ENCODE data around the gene IDE.

The IDE gene

GRCh38 chr10:92486637-92487036, 87.3 kb downstream of the IDE start:
- no peak for DNase-seq (ENCODE audit: low read depth, low spot score)
- H3K27me3 ChIP-seq (ENCODE audit: insufficient read depth, insufficient read length), result no peaks in the 10 kb centered on the region
- peaks cover 63% of the 10 kb centered on the region for H3K36me3 ChIP-seq (ENCODE audit: insufficient read depth, insufficient read length, low read length)
- no peak overlapping the region for H3K4me3 ChIP-seq (ENCODE audit: insufficient read length, low read depth)
- no peaks in the 10 kb centered on the region for H3K9me3 ChIP-seq (ENCODE audit: insufficient read depth, low read length)
- H3K4me1 ChIP-seq (ENCODE audit: insufficient read depth, insufficient read length), result no peaks in the 10 kb centered on the region
- TF ChIP-seq ZNF274 (IDR thresholded peaks at IDR 0.05; ENCODE audit: low read depth, low read length) (no peak), YY1 (IDR thresholded peaks at IDR 0.05; ENCODE audit: insufficient read depth, insufficient read length) (no peak), SUZ12 (IDR thresholded peaks at IDR 0.05; ENCODE audit: extremely low read depth, insufficient read depth, insufficient read length) (no peak)
- H3K9ac ChIP-seq (ENCODE audit: insufficient read length, low read depth), result no peak overlapping the region

DNA sequence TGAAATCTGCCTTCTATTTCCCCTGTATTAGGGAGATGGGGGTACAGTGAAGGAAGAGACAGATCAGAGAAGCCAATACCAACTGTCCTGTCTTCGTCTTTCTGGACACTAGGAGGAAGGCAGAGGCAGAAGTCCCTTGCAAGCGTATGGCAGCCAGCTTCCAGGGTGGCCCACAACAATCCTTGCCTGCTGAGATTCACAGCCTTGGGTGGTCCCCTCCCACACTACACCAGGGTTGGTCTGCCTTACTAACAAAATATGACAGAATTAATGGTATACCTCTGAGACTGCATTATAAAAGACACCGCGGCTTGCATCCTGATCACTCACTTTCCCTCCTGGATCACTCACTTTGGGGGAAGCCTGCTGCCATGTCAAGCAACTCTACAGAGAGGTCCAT, 90.4 kb downstream of the IDE start:
- no peak overlapping the region for H3K9ac ChIP-seq (ENCODE audit: insufficient read length, low read depth)
- H3K4me3 ChIP-seq (ENCODE audit: insufficient read length, low read depth), result no peak overlapping the region
- peaks cover 58% of the 10 kb centered on the region for H3K36me3 ChIP-seq (ENCODE audit: insufficient read depth, insufficient read length, low read length)
- no peaks in the 10 kb centered on the region for H3K27me3 ChIP-seq (ENCODE audit: insufficient read depth, insufficient read length)
- TF ChIP-seq ZNF274 (IDR thresholded peaks at IDR 0.05; ENCODE audit: low read depth, low read length) (no peak), YY1 (IDR thresholded peaks at IDR 0.05; ENCODE audit: insufficient read depth, insufficient read length) (no peak), SUZ12 (IDR thresholded peaks at IDR 0.05; ENCODE audit: extremely low read depth, insufficient read depth, insufficient read length) (no peak)
- DNase-seq (ENCODE audit: low read depth, low spot score), result no peak
- no peaks in the 10 kb centered on the region for H3K9me3 ChIP-seq (ENCODE audit: insufficient read depth, low read length)
- no peaks in the 10 kb centered on the region for H3K4me1 ChIP-seq (ENCODE audit: insufficient read depth, insufficient read length)

DNA sequence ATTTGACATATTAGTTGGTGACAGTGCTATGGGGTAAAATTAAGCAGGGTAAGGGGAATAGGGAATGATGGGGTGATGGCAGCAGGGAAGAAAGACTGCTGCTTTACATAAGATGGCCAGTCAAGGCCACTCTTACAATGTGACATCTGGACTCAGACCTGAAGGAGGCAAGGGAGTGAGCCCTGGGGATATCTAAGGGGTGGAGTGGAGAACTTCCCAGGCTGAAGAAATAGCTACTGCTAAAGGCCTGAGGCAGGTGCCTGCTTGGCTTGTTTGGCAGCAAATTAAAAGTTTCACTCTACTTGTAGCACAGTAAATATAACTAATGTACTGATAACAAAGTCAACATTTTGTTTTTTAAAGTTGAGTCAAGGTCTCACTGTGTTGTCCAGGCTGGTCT, 93.5 kb downstream of the IDE start:
- DNase-seq (ENCODE audit: low read depth, low spot score), result no peak
- Histone ChIP-seq H3K9me3 (ENCODE audit: insufficient read depth, low read length) (no peaks in the 10 kb centered on the region), H3K9ac (ENCODE audit: insufficient read length, low read depth) (no peak overlapping the region), H3K4me1 (ENCODE audit: insufficient read depth, insufficient read length) (no peaks in the 10 kb centered on the region), H3K36me3 (ENCODE audit: insufficient read depth, insufficient read length, low read length) (peaks cover 54% of the 10 kb centered on the region), H3K4me3 (ENCODE audit: insufficient read length, low read depth) (no peak overlapping the region), H3K27me3 (ENCODE audit: insufficient read depth, insufficient read length) (no peaks in the 10 kb centered on the region)
- no peak for TF ChIP-seq YY1 (IDR thresholded peaks at IDR 0.05; ENCODE audit: insufficient read depth, insufficient read length)
- TF ChIP-seq ZNF274 (IDR thresholded peaks at IDR 0.05; ENCODE audit: low read depth, low read length), result no peak
- no peak for TF ChIP-seq SUZ12 (IDR thresholded peaks at IDR 0.05; ENCODE audit: extremely low read depth, insufficient read depth, insufficient read length)

- TF ChIP-seq SUZ12 (IDR thresholded peaks at IDR 0.05; ENCODE audit: extremely low read depth, insufficient read depth, insufficient read length), result no peak
- TF ChIP-seq ZNF274 (IDR thresholded peaks at IDR 0.05; ENCODE audit: low read depth, low read length), result no peak
- no peak for TF ChIP-seq YY1 (IDR thresholded peaks at IDR 0.05; ENCODE audit: insufficient read depth, insufficient read length)
- no peak overlapping the region for H3K4me3 ChIP-seq (ENCODE audit: insufficient read length, low read depth)
- H3K4me1 ChIP-seq (ENCODE audit: insufficient read depth, insufficient read length), result no peaks in the 10 kb centered on the region
- H3K9ac ChIP-seq (ENCODE audit: insufficient read length, low read depth), result no peak overlapping the region
- H3K9me3 ChIP-seq (ENCODE audit: insufficient read depth, low read length), result no peaks in the 10 kb centered on the region
- H3K27me3 ChIP-seq (ENCODE audit: insufficient read depth, insufficient read length), result no peaks in the 10 kb centered on the region
- peaks cover 50% of the 10 kb centered on the region for H3K36me3 ChIP-seq (ENCODE audit: insufficient read depth, insufficient read length, low read length)
- DNase-seq (ENCODE audit: low read depth, low spot score), result no peak
Observed at GRCh38 chr10:92479547-92479946, 94.3 kb downstream of the IDE start.

DNA sequence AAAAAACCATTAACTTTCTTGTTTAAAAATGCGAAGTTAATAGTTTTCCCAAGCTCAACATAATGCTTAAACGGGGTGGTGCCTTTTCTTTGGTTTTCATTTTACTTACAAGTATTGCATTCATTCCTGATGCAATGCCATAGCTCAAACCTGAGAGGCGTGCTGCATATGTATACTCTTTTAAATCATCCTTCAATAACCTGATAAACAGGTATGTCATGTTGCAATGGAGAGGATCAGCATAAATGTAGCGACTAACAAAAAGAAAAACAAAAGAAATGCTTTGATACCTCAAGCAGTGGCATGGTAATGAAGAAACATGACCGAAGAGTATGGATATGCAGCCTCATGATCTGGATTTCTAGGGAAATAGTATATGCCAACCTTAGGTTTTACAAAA, 95.4 kb downstream of the IDE start:
- Histone ChIP-seq H3K36me3 (ENCODE audit: insufficient read depth, insufficient read length, low read length) (peaks cover 43% of the 10 kb centered on the region), H3K9ac (ENCODE audit: insufficient read length, low read depth) (no peak overlapping the region)
- no peak for DNase-seq (ENCODE audit: low read depth, low spot score)

GRCh38 chr10:92475357-92475868, 98.5 kb downstream of the IDE start:
- no peak overlapping the region for H3K9ac ChIP-seq (ENCODE audit: insufficient read length, low read depth)

More for the DNA sequence above, 95.4 kb downstream of the IDE start:
- Histone ChIP-seq H3K9me3 (ENCODE audit: insufficient read depth, low read length) (no peaks in the 10 kb centered on the region), H3K4me3 (ENCODE audit: insufficient read length, low read depth) (no peak overlapping the region), H3K27me3 (ENCODE audit: insufficient read depth, insufficient read length) (no peaks in the 10 kb centered on the region), H3K4me1 (ENCODE audit: insufficient read depth, insufficient read length) (no peaks in the 10 kb centered on the region)
- TF ChIP-seq ZNF274 (IDR thresholded peaks at IDR 0.05; ENCODE audit: low read depth, low read length) (no peak), SUZ12 (IDR thresholded peaks at IDR 0.05; ENCODE audit: extremely low read depth, insufficient read depth, insufficient read length) (no peak), YY1 (IDR thresholded peaks at IDR 0.05; ENCODE audit: insufficient read depth, insufficient read length) (no peak)

DNA sequence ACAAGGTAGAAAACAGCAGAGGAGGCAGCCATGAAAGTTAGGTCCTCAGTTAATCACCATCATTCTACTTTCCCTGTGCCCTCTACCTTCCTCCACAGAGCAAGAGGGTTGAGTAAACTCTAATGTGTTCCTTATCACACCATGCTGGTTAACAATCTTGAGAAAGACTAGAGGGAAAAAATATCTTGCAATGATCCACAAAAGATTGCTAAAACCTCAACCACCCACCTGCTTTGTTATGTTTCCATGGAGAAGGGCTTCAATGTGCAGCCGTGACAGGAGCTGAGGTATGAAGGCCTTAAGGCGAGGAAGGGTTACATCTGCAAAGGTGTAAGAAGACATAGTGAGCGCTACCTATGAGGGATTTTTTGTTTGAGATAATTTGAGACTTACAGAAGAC, 103.9 kb downstream of the IDE start:
- no peaks in the 10 kb centered on the region for H3K27me3 ChIP-seq (ENCODE audit: insufficient read depth, insufficient read length)
- peaks cover 36% of the 10 kb centered on the region for H3K36me3 ChIP-seq (ENCODE audit: insufficient read depth, insufficient read length, low read length)
- no peak overlapping the region for H3K4me3 ChIP-seq (ENCODE audit: insufficient read length, low read depth)
- no peak for DNase-seq (ENCODE audit: low read depth, low spot score)
- H3K9ac ChIP-seq (ENCODE audit: insufficient read length, low read depth), result no peak overlapping the region
- no peak for TF ChIP-seq ZNF274 (IDR thresholded peaks at IDR 0.05; ENCODE audit: low read depth, low read length)
- no peak for TF ChIP-seq SUZ12 (IDR thresholded peaks at IDR 0.05; ENCODE audit: extremely low read depth, insufficient read depth, insufficient read length)
- TF ChIP-seq YY1 (IDR thresholded peaks at IDR 0.05; ENCODE audit: insufficient read depth, insufficient read length), result no peak
- no peaks in the 10 kb centered on the region for H3K9me3 ChIP-seq (ENCODE audit: insufficient read depth, low read length)
- no peaks in the 10 kb centered on the region for H3K4me1 ChIP-seq (ENCODE audit: insufficient read depth, insufficient read length)

More at GRCh38 chr10:92475357-92475868, 98.5 kb downstream of the IDE start:
- no peaks in the 10 kb centered on the region for H3K4me1 ChIP-seq (ENCODE audit: insufficient read depth, insufficient read length)
- H3K27me3 ChIP-seq (ENCODE audit: insufficient read depth, insufficient read length), result no peaks in the 10 kb centered on the region
- no peak overlapping the region for H3K4me3 ChIP-seq (ENCODE audit: insufficient read length, low read depth)
- no peak for DNase-seq (ENCODE audit: low read depth, low spot score)
- TF ChIP-seq YY1 (IDR thresholded peaks at IDR 0.05; ENCODE audit: insufficient read depth, insufficient read length) (no peak), ZNF274 (IDR thresholded peaks at IDR 0.05; ENCODE audit: low read depth, low read length) (no peak), SUZ12 (IDR thresholded peaks at IDR 0.05; ENCODE audit: extremely low read depth, insufficient read depth, insufficient read length) (no peak)
- no peaks in the 10 kb centered on the region for H3K9me3 ChIP-seq (ENCODE audit: insufficient read depth, low read length)
- peaks cover 34% of the 10 kb centered on the region for H3K36me3 ChIP-seq (ENCODE audit: insufficient read depth, insufficient read length, low read length)

Data from NT2/D1 (cell line).